Medulla oblongata (tissue), 1 donor: ENCODE results near the gene EPB41L2.
"Not testable (repeated sequence)": the region's sequence is repeated elsewhere in the genome, so short reads cannot be mapped to it uniquely, and the experiment has no call there.

Source experiments
- DNase-seq: peaks from one replicate; pipeline ENCODE4 v3.0.0-alpha.2; 2015; ENCODE audit errors: extremely low spot score

The EPB41L2 gene

DNA sequence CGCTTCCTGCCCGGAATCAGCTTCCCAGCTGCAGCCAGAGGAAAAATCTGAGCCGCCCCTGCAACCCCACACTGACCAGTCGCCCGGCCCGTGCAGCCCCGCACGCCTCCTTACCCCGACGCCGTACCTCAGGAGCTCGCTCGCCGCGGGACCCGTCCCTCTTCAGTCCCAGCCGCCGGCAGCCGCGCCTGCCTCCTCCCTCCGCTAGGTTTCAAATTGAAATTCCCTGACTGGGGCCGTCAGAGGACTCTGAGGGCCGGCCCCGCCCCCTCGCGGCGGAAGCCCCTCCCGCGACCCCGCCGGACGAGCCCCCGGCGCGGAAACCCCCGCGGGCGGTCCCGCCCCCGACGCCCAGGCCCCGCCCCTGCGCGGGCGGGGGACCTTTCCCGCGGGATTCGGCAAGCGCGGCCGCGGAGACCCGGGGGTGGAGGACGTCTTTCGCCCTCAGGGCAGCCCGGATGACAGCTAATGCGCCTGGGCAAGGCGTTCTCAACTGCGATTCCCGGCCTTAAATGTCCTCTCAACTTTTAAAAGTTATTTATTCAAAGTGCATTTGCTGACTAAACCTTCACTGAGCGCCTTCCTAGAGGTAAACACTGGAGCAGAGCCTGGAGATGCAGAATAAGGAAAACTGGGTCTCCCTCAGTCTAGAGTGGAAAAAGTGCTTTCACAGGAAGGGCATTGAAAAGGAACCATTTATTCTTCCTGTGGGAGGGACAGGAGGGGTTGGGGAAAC lies at the start of gene EPB41L2:
TSS of gene EPB41L2 (minus strand) at position 218 of the 736 bp plus-strand sequence. CDS start 106,760 bp downstream, outside the sequence.
- peak; percentile 94 for DNase-seq

DNA sequence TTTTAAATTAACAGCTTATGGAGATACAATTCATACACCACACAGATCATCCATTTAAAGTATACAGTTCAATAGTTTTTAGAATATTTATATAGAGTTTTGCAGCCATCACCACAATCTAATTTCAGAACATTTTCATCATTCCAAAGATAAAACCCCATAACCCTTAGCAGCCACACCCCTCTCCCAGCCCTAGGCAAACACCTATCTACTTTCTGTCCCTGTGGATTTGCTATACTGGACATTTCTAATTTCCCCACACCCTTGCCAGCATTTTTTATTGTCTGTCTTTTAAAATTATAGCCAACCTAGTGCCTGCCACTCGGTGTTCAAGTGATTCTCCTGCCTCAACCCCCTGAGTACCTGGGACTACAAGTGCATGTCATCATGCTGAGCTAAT lies 49.2 kb upstream of the EPB41L2 start:
- no peak for DNase-seq

DNA sequence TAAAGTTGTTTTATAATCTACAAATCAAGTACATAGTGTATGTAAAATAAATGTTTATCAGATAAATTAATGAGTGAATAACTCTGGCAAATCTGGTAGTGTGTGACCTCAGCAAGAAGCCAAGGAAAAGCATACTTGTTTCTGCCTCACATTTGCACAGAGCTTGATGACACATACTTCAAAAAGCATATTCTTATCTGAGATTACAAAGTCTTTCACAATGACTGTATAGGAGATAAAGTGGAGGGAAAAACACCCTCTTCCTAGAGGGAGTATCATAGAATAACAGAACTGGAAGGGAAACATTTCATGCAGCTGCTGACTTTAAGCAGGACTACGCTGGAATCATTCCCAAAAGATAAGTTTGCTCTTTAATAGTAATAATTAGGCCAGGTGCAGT lies 44.1 kb upstream of the EPB41L2 start:
- DNase-seq: no peak

DNA sequence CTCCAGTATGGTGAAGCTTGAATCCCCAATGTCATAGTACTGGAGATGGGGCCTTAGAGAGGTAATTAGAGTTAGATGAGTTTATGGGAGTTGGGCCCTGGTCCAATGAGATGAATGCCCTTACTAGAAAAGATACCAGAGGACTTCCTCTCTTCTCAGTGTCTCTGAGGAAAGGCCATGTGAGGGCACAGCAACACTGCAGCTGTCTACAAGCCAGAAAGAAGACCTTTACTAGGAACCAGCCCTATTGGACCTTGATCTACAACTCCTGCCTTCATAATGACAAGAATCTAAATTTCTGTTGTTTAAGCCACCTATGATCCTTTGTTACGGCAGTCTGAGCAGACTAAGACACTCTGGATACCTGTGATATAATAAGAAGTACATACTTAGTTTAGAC lies 40.9 kb upstream of the EPB41L2 start:
- peak; percentile 27 for DNase-seq

DNA sequence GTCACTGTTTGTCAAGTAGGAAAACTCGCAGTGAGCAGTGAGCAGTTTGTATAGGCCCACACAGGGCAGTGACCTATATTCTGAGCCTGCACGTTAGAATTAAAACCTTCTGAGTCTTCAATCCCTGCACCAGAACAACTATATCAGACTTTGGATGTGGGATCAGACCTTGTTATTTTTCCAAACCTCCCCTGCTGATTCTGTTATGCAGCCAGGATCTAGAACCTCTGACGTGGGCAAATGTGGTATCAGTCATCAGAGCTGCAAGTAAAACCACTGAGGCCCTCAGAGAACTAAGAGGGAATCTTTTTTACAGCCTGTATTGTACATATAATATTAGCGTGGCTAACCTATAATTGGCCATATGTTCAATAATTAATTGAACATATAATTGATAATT lies 40.3 kb upstream of the EPB41L2 start:
- no peak for DNase-seq

DNA sequence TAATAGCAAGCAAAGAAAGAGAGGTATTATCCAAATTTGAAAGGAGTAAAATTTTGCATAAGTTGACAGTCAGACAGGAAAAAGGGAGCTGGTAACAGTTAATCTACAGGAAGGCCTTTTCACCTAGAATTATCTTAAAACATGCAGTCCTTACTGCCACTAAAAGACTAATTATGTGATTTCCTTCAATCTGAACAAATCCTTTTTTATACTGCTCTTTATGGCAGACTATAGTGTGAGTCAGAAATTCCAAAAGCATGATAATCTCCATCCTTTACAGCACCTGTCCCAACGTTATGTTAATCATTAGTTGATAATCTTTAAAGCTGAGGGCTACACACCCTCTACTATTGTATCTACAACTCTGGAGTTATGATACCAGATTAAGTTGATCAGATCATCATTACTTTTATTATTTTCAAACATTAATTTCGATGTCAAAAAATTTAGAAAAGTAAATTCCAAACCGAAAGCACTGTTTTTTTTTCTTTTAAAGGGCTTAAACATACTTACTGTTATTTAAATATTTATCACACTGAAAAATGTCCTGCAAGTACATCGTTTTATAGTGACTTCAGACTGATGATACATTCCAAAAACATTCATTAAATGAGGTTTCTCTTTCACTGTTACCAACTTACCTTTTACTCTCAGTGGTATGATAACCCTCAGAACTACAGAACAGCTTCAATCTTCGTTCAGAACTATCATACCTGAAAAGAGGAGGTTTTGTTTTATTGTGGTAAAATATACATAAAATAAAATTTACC lies 39.1 kb upstream of the EPB41L2 start:
- DNase-seq: no peak

DNA sequence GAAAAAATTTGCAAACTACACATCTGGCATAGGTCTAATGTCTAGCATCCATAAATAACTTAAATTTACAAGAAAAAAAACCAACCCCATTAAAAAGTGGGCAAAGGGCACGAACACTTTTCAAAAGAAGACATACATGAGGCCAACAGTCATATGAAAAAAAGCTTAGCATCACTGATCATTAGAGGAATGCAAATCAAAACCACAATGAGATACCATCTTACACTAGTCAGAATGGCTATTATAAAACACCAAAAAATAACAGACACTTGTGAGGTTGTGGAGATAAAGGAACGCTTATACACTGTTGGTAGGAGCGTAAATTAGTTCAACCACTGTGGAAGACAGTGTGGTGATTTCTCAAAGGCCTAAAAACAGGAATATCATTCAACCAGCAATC lies 33.7 kb upstream of the EPB41L2 start:
- DNase-seq: no peak

DNA sequence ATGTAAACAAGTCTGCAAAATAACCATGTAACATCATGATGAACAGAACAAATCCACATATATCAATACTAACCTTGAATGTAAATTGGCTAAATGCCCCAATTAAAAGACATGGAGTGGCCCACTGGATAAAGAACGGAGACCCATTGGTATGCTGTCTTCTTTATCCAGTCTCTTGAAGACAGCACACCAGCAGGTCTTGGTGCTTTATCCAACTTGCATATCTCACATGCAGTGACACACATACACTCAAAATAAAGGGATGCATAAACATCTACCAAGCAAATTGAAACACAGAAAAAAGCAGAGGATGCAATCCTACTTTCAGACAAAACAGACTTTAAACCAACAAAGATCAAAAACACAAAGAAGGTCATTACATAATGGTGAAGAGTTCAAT lies 30.3 kb upstream of the EPB41L2 start:
- DNase-seq: no peak

DNA sequence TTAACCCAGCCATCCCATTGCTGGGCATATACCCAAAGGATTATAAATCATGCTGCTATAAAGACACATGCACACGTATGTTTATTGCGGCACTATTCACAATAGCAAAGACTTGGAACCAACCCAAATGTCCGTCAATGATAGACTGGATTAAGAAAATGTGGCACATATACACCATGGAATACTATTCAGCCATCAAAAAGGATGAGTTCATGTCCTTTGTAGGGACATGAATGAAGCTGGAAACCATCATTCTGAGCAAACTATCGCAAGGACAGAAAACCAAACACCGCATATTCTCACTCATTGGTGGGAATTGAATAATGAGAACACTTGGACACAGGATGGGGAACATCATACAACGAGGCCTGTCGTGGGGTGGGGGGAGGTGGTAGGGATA lies 28.9 kb upstream of the EPB41L2 start:
- not testable (repeated sequence) for DNase-seq

DNA sequence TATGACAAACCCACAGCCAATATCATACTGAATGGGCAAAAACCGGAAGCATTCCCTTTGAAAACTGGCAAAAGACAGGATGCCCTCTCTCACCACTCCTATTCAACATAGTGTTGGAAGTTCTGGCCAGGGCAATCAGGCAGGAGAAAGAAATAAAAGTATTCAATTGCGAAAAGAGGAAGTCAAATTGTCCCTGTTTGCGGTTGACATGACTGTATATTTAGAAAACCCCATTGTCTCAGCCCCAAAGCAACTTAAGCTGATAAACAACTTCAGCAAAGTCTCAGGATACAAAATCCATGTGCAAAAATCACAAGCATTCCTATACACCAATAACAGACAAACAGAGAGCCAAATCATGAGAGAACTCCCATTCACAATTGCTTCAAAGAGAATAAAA lies 27.3 kb upstream of the EPB41L2 start:
- peak; percentile 37 for DNase-seq

DNA sequence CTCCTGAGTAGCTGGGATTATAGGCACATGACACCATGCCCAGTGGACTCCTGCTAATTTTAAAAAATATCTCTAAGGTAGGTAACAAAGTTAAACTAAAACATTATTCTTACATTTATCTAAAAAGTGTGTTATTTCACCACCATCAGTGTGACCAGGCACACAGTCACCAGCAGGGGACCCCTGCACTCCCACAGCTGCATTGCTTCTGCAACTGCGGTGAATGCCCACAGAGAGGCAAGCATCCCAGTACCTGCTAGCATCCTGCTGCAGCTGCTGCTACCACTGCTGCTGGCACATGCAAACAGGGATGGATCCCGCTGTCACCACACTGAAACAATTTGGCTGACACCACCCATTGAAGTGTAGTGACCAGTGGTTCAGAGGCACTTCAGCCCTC lies 21.9 kb upstream of the EPB41L2 start:
- no peak for DNase-seq

DNA sequence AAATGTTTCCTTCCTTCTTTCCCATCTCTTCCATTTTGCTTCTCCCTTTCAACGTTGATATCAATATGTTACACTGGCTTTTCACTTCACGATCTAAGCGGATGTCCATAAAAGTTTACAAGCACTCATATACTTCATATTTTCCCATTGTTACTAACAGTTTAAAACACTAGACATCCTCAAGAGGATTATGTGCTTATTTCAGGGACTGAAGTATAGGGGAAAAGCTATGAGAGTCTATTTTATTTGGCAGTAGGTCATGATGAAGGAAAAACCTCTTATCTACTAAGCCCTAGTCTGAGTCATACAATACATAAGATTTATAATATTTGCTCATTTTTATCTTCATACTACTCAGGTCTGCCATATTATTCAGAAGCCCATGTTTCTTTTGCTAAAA lies 20.6 kb upstream of the EPB41L2 start:
- no peak for DNase-seq

DNA sequence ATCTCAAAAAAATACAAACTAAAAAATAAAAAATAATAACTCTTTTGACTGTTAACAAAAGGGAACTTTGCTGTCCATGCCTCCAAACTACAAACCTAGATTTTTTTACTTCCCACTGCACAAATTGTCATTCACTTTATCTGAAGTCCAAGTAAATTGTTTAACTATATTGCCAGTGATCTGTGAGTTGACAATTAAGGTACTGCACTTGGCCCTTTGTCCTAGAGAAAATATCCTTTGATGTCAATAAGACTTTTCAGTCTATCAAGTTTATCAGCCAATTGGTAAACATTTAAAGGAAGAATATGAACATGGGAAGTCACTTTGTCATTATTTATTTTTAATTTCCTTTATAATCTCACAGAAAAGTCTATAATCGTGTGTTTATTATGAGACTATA lies 19.3 kb upstream of the EPB41L2 start:
- no peak for DNase-seq

DNA sequence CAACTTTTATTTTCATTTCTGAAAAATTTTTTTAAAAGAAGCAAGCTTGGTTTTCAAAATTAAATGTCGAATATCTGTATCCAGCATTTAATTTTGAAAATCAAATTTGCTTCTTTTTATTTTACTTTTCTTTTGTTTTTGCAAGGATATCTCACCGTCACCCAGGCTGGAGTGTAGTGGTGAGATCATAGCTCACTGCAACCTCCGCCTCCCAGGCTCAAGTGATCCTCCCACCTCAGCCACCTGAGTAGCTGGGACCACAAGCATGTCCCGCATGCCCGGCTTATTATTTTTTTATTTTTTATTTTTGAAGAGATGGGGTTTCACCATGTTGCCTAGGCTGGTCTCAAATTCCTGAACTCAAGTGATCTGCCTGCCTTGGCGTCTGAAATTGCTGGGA lies 17.0 kb upstream of the EPB41L2 start:
- DNase-seq: no peak

DNA sequence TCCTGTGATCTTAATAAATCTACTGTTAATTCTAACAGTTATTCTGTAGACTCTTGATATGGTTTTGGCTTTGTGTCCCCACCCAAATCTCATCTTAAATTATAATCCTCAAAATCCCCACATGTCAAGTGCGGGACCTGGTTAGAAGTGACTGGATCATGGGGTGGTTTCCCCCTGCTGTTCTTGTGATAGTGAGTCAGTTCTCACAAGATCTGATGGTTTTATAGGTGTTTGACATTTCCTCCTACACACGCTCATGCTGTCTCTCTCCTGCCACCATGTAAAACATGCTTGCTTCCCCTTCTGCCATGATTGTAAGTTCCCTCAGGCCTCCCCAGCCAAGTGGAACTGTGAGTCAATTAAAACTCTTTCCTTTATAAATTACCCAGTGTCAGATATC lies 10.5 kb upstream of the EPB41L2 start:
- no peak for DNase-seq

DNA sequence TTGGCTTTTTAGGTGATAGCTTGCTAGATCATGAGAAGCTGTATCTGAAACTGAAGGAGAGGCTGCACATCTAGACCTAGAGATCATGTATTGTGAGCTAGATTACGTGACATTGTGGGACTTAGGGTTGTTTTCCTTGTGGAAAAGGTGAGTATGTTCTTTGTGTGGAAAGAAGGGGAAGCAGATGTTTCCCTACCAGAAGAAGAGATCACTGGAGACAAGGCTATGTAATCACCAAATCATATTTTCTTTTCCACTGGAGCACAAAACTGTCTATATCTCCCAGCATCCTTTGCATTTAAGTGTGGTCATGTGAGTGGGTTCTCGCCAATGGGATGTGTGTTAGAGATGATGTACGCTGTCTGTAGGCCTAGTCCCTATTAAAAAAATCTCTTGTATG lies 7.0 kb upstream of the EPB41L2 start:
- no peak for DNase-seq

DNA sequence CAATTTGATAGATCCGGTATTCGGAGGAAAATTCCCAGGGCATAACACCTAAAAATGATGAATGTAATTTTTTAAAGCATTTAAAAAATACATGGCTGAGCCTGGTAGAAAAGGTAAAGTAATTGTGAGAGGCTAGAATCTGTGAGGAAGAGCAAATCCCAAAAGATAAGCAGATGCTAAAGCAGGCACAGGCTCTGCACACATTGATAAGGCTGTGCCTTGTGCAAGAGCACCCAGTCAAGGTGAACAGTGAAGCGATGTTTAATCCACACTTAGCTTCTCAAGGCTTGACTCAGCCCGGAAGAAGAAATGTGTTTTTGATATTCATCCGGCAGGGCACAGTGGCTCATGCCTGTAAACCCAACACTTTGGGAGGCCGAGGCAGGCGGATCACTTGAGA lies 5.1 kb upstream of the EPB41L2 start:
- no peak for DNase-seq

DNA sequence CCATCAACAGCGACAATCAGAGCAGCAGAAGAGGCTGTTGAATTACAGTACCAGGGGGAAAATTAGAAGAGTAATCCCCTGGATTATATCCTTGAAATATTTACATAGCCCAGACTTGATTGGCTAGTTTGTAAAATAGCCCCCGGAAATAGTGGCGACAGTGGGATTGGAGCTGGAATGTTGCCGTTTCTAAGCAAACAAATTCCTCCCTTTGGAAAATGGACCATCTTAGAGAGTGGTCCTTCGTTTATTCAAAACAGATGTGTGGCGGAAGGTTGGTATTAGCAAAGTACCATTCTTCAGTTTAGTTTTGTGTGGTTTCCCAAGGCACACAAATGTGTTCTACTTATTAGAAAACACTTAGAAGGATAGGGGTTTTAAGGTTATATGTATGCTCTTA lies 4.5 kb upstream of the EPB41L2 start:
- no peak for DNase-seq

DNA sequence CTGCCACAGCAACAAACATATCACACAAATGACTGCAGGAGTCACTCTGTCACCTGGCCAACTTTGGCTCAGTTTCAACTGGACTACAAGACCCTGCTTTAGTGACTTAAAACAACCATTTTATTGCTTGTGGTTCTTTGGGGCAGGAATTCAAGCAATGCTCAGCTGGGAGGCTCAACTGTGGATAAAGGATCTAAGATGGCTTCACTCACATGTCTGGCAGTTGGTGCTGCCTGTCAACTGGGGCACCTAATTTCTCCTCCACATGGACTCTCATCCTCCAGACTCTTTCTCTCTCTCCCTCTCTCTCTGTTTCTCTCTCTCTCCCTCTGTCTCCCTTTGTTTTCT lies 2.8 kb upstream of the EPB41L2 start:
- no peak for DNase-seq

DNA sequence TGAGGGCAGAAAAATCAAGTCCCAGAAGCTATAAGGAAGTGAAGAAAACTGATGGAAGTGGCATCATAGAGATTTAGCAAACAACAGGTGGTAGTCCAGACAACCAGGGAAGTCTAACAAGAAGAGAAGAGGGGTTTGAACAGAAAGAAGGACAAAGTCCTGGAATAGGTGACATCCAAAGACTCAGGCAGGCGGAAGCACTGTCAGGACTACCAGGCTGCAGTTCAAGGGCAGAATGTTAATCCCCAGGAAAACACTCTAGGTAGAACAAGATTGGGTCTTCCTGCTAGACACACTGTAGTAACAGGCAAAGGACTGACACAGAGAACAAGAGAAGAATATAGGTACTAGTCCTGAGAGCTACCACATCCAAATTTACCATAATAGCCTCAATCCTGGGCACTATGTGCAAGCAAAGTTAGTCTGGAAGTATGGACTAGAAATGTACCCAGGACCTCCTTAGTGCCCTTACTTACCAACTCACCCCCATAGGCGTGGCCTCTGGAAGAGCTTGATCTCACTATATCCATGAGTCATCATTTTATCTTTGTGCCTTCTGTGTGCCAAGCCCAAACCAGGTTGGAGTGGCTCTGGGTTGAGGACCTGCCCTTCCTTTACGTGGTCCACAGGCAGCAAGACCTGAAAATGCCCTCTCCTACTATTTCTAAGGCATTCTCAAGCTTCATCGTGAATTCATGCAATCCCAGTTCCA lies 2.2 kb upstream of the EPB41L2 start:
- DNase-seq: no peak

DNA sequence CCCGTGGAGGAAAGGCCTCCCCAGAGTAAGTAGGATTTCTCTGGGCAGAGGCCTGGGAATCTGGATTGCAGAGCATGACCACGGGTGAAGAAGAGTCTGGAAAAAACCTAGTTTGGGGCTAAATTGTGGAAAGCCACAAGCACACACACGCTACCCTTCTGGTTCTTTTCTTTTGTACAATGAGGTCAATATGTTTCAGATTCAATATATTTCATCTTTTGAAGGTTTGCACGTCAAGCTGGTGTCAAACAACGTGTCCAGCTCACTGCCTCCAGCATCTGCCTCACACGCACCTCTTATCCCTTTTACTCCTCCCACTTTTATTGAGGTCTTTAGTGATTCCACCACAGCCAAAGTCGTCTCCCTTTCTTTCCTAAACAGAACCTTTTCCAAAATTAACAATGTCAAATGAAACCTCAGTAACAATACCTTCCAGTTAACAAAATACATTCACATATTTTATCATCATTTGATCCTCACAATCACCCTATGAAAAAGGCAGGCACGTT lies 773 bp upstream of the EPB41L2 start:
- DNase-seq: no peak

DNA sequence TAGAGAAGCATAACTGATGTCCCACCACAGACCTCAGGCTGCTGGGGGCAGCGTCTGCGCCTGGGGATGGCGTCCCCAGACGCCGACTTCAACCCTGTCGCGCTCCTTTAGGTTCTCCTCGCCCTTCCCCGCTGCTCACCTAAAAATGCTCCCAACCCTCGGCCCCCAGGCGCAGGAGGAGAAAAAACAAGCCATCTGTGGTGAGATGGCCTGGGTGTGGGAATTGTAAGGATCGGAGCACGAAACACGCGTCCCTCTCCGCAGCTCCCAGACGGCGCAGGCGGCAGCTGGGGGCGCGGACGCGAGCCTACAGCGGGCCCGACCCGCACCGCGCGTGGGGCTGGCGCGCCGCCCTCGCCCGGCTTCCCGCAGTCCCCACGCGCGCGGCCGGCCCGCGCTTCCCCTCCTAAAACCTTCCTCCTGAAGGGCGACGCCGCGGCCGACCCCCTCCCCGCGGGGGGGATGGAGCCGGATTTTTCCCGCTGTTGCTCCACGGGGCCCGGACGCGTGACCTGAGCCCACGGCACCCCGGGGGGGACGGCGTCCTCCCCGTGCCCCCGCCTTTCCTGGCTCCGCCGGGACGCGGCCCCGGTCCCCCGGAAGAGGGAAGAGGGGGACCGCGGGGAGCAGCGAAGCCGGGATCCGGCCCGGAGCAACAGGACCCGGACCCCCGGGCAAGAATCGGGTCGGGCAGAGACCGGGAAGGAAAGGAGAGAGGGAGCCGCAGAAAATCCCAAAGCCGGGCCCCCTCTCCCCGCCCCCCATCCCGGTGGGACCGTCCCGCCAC lies 611 bp downstream of the EPB41L2 start:
- DNase-seq: peak; percentile 38
